ENCODE results near the gene ZFR2. TPM values are rescaled to one million over a fixed set of nuclear protein-coding genes. Genes with fewer than 3 reads are reported as not detected.

The ZFR2 gene
- total RNA-seq, 4 donors from 2014 or later, result 0.69 TPM; not detected in 3

GRCh38 chr19:3782903-3783302 lies 85.9 kb downstream of the ZFR2 start:
- no peak for DNase-seq (ENCODE audit: extremely low spot score)
- peaks cover 0 to 77% (median 14%) of the 10 kb centered on the region in 4 donors for H3K27me3 ChIP-seq
- no peak overlapping the region for H3K4me3 ChIP-seq
- 83% methylated on average over 12 of the region's 13 CpGs for WGBS
- H3K27ac ChIP-seq (replicated peaks in 1 of 4), result no peak overlapping the region
- H3K36me3 ChIP-seq, result no peaks in the 10 kb centered on the region
- intact Hi-C loops (cut with DNase I), result no loop called here
- TF ChIP-seq, protein P1, sequence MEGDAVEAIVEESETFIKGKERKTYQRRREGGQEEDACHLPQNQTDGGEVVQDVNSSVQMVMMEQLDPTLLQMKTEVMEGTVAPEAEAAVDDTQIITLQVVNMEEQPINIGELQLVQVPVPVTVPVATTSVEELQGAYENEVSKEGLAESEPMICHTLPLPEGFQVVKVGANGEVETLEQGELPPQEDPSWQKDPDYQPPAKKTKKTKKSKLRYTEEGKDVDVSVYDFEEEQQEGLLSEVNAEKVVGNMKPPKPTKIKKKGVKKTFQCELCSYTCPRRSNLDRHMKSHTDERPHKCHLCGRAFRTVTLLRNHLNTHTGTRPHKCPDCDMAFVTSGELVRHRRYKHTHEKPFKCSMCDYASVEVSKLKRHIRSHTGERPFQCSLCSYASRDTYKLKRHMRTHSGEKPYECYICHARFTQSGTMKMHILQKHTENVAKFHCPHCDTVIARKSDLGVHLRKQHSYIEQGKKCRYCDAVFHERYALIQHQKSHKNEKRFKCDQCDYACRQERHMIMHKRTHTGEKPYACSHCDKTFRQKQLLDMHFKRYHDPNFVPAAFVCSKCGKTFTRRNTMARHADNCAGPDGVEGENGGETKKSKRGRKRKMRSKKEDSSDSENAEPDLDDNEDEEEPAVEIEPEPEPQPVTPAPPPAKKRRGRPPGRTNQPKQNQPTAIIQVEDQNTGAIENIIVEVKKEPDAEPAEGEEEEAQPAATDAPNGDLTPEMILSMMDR (IDR thresholded peaks at IDR 0.05), result no peak
- TF ChIP-seq EP300 (IDR thresholded peaks at IDR 0.05) (no peak), POLR2A (IDR thresholded peaks at IDR 0.05; ENCODE audit: low read depth) (no peak), POLR2AphosphoS5 (IDR thresholded peaks at IDR 0.05) (no peak)
- H3K9me3 ChIP-seq, result peaks cover 10 to 27% (median 23%) of the 10 kb centered on the region in 4 donors
- H3K4me1 ChIP-seq, result peaks cover 5 to 14% (median 9%) of the 10 kb centered on the region in 4 donors

DNA sequence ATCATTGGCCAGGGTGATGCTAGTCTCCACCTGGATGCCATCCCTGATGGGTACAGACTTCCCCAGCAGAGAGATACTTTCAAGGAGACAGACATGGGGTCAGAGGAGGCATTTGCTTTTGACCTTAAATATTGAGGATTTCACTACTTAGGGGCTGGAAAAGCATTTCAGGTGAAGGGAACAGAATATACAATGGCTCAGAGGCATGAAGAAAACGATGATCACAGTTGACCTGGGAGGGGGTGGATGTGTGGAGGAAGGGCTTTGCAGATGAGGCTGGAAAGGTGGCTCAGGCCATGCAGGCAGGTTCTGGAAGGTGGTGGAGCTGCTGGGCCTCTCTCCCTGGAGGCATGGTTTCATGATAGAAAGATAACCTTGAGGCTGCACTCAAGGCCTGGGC lies 86.5 kb downstream of the ZFR2 start:
- Histone ChIP-seq H3K36me3 (no peaks in the 10 kb centered on the region), H3K9me3 (peaks cover 10 to 27% (median 23%) of the 10 kb centered on the region in 4 donors), H3K27ac (replicated peaks in 1 of 4) (no peak overlapping the region), H3K4me1 (peaks cover 5 to 14% (median 9%) of the 10 kb centered on the region in 4 donors), H3K27me3 (peaks cover 0 to 78% (median 14%) of the 10 kb centered on the region in 4 donors), H3K4me3 (no peak overlapping the region)
- 89% methylated on average over 1 of the region's 1 CpG for WGBS
- TF ChIP-seq POLR2A (IDR thresholded peaks at IDR 0.05; ENCODE audit: low read depth) (no peak), EP300 (IDR thresholded peaks at IDR 0.05) (no peak), POLR2AphosphoS5 (IDR thresholded peaks at IDR 0.05) (no peak)
- TF ChIP-seq, protein P1 (IDR thresholded peaks at IDR 0.05), result no peak
- no peak for DNase-seq (ENCODE audit: extremely low spot score)
- intact Hi-C loops (cut with DNase I), result no loop called here

GRCh38 chr19:3781603-3782002 lies 87.2 kb downstream of the ZFR2 start:
- Histone ChIP-seq H3K27me3 (peaks cover 0 to 70% (median 14%) of the 10 kb centered on the region in 4 donors), H3K27ac (replicated peaks in 1 of 4) (no peak overlapping the region), H3K9me3 (peaks cover 10 to 27% (median 23%) of the 10 kb centered on the region in 4 donors), H3K4me3 (no peak overlapping the region), H3K36me3 (no peaks in the 10 kb centered on the region), H3K4me1 (peaks cover 5 to 14% (median 9%) of the 10 kb centered on the region in 4 donors)
- intact Hi-C loops (cut with DNase I), result no loop called here
- no peak for DNase-seq (ENCODE audit: extremely low spot score)
- TF ChIP-seq EP300 (IDR thresholded peaks at IDR 0.05) (no peak), POLR2AphosphoS5 (IDR thresholded peaks at IDR 0.05) (no peak), POLR2A (IDR thresholded peaks at IDR 0.05; ENCODE audit: low read depth) (no peak)
- TF ChIP-seq, protein P1 (IDR thresholded peaks at IDR 0.05), result no peak
- 100% methylated on average over 2 of the region's 2 CpGs for WGBS

GRCh38 chr19:3780786-3781304 lies 88.0 kb downstream of the ZFR2 start:
- 86% methylated on average over 9 of the region's 9 CpGs for WGBS
- H3K27me3 ChIP-seq, result peaks cover 0 to 63% (median 12%) of the 10 kb centered on the region in 4 donors
- no peaks in the 10 kb centered on the region for H3K36me3 ChIP-seq
- H3K4me1 ChIP-seq, result peaks cover 3 to 11% (median 6%) of the 10 kb centered on the region in 4 donors
- H3K9me3 ChIP-seq, result peaks cover 10 to 27% (median 23%) of the 10 kb centered on the region in 4 donors
- DNase-seq (ENCODE audit: extremely low spot score), result no peak
- TF ChIP-seq POLR2A (IDR thresholded peaks at IDR 0.05; ENCODE audit: low read depth) (no peak), EP300 (IDR thresholded peaks at IDR 0.05) (no peak), POLR2AphosphoS5 (IDR thresholded peaks at IDR 0.05) (no peak)
- TF ChIP-seq, protein P1 (IDR thresholded peaks at IDR 0.05), result no peak
- intact Hi-C loops (cut with DNase I), result no loop called here
- H3K4me3 ChIP-seq, result no peak overlapping the region
- no peak overlapping the region for H3K27ac ChIP-seq (replicated peaks in 1 of 4)
